Keratinocyte (primary cell): ENCODE measurements around the gene NDRG2.

Experiments used
- EZH2 ChIP-seq: IDR thresholded peaks from one replicate; pipeline ENCODE4 v1.6.1; 2012; ENCODE audit warnings: inconsistent platforms, mild to moderate bottlenecking, low read length, moderate library complexity
- TF ChIP-seq, protein P1 (sequence below), 3 experiments: IDR thresholded peaks in 1 of 3; conservative IDR thresholded peaks in 1 of 3; optimal IDR thresholded peaks in 1 of 3; 2 replicates in 2 of 3; 3 replicates in 1 of 3; pipeline versions ENCODE3 to v1.5.1; 2011; ENCODE audit warnings: low read length in 3 of 3, mild to moderate bottlenecking in 3 of 3, moderate library complexity in 2 of 3, control low read depth in 1 of 3, inconsistent platforms in 1 of 3; ENCODE audit not compliant: insufficient read depth in 2 of 3; ENCODE audit errors: extremely low read depth in 1 of 3

GRCh38 chr14:21018781-21019180 is 6.1 kb downstream of the NDRG2 start:
- TF ChIP-seq, protein P1, sequence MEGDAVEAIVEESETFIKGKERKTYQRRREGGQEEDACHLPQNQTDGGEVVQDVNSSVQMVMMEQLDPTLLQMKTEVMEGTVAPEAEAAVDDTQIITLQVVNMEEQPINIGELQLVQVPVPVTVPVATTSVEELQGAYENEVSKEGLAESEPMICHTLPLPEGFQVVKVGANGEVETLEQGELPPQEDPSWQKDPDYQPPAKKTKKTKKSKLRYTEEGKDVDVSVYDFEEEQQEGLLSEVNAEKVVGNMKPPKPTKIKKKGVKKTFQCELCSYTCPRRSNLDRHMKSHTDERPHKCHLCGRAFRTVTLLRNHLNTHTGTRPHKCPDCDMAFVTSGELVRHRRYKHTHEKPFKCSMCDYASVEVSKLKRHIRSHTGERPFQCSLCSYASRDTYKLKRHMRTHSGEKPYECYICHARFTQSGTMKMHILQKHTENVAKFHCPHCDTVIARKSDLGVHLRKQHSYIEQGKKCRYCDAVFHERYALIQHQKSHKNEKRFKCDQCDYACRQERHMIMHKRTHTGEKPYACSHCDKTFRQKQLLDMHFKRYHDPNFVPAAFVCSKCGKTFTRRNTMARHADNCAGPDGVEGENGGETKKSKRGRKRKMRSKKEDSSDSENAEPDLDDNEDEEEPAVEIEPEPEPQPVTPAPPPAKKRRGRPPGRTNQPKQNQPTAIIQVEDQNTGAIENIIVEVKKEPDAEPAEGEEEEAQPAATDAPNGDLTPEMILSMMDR (optimal IDR thresholded peaks at IDR 0.05 in 1 of 3, IDR thresholded peaks at IDR 0.05 in 1 of 3, conservative IDR thresholded peaks at IDR 0.05 in 1 of 3; ENCODE audit: extremely low read depth in 1 of 3, insufficient read depth in 2 of 3, low read length in 3 of 3): no peak
- TF ChIP-seq EZH2: no peak
